ENCODE data around the gene TMEM147. TPM values are rescaled to one million over a fixed set of nuclear protein-coding genes. Genes with fewer than 3 reads are reported as not detected.
"Not testable (repeated sequence)": the region's sequence is repeated elsewhere in the genome, so short reads cannot be mapped to it uniquely, and the experiment has no call there.

The TMEM147 gene
- total RNA-seq, 8 experiments from 2014 or later, result 70.4 to 130 (median 89.3) TPM

DNA sequence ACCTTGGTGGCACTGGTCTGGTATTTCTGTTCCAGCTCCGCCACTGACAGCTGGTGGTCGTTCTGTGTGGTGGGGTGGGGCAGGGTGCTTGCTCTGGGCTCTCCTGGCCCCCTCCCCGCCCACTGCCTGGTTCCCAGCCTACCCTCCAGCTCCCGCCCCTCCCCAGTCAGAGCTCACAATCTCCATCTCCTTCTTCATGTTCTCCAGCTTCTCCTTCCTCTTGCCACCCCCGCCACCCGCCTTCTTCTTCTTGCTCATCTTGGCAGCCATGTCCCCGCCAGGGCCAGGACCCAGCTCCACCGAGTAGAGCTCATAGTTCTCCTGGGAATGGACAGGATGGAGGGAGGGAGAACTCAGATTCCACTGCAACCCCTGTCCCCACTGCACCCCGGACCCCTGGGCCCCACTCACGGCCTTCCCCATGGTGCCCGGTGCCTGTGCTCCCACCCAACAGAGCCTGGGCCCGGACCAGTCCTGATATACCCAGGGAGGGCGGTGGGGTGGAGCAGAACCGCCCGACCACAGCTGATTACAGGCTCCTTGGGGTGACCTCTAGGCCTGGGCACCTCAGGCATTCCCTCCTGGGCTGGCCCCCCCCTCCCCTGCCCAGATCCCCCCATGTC, 17.9 kb downstream of the TMEM147 start, which contains the start of gene ATP4A:
Gene ATP4A, minus strand, starts transcription at position 452 of the 623 bp plus-strand sequence. Its CDS starts 29 bp downstream, at position 423.
- Histone ChIP-seq H3K27ac (no peak within 1 kb of the TSS), H3K4me3 (no peak within 1 kb of the TSS), H3K4me1 (replicated peaks in 1 of 2) (no peaks in the 10 kb centered on the region)
- WGBS, 10 experiments, result no CpG with 5 or more reads among the region's 15 CpGs
- in situ Hi-C loops (cut with MboI; ENCODE audit: low pct_unique_long_range_greater_than_20kb in 2 of 9, low sequenced_read_pairs in 9 of 9, unreplicated experiment in 9 of 9), result no loop called here
- ATAC-seq (replicated peaks in 6 of 8), result no peak

- WGBS, 10 experiments, result 0 to 100% (median 57%) methylated on average over 1 to 7 of the region's 12 CpGs; no CpG with 5 or more reads in 1 of the 10 experiments
- Histone ChIP-seq H3K4me1 (replicated peaks in 1 of 2) (no peaks in the 10 kb centered on the region), H3K4me3 (no peak overlapping the region), H3K27ac (no peak overlapping the region)
- in situ Hi-C loops (cut with MboI; ENCODE audit: low pct_unique_long_range_greater_than_20kb in 2 of 9, low sequenced_read_pairs in 9 of 9, unreplicated experiment in 9 of 9), result no loop called here
- no peak for ATAC-seq (replicated peaks in 6 of 8)
Observed at GRCh38 chr19:35565016-35565856, 19.8 kb downstream of the TMEM147 start.

GRCh38 chr19:35566738-35567137, 21.3 kb downstream of the TMEM147 start:
- Histone ChIP-seq H3K4me1 (replicated peaks in 1 of 2) (no peaks in the 10 kb centered on the region), H3K27ac (no peak overlapping the region), H3K4me3 (no peak overlapping the region)
- ATAC-seq (replicated peaks in 6 of 8), result no peak
- in situ Hi-C loops (cut with MboI; ENCODE audit: low pct_unique_long_range_greater_than_20kb in 2 of 9, low sequenced_read_pairs in 9 of 9, unreplicated experiment in 9 of 9), result no loop called here
- WGBS, 10 experiments, result 0 to 90% (median 70%) methylated on average over 1 to 6 of the region's 7 CpGs; no CpG with 5 or more reads in 1 of the 10 experiments

DNA sequence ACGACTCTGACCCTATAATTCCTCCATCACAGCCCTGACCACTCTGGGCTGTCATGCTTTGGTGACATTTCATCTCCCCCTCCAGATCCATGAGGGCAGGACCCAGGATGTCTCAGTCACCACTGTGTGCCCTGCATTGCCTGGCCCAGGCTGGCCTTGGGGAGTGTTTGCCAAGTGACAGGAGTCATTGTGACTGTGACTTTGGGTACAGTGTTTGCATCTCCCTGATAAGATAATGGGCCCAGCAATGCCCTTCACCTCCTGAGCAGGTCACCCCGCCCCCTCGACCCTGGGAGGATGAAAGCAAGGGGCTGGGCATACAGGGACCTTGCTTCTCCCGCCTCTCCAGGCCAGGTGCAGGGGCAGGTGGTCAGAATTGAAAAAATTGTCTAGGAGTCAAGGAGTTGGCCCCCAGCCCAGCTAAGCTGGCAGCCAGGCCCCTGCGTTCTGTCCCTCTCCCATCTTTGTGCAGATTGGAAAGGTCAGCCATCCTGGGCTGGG, 23.9 kb downstream of the TMEM147 start:
- Histone ChIP-seq H3K27ac (no peak overlapping the region), H3K4me1 (replicated peaks in 1 of 2) (no peaks in the 10 kb centered on the region), H3K4me3 (no peak overlapping the region)
- WGBS, 10 experiments, result 57 to 69% methylated on average over 3 of the region's 5 CpGs; no CpG with 5 or more reads in 8 of the 10 experiments
- ATAC-seq (replicated peaks in 6 of 8), result no peak
- in situ Hi-C loops (cut with MboI; ENCODE audit: low pct_unique_long_range_greater_than_20kb in 2 of 9, low sequenced_read_pairs in 9 of 9, unreplicated experiment in 9 of 9), result no loop called here

DNA sequence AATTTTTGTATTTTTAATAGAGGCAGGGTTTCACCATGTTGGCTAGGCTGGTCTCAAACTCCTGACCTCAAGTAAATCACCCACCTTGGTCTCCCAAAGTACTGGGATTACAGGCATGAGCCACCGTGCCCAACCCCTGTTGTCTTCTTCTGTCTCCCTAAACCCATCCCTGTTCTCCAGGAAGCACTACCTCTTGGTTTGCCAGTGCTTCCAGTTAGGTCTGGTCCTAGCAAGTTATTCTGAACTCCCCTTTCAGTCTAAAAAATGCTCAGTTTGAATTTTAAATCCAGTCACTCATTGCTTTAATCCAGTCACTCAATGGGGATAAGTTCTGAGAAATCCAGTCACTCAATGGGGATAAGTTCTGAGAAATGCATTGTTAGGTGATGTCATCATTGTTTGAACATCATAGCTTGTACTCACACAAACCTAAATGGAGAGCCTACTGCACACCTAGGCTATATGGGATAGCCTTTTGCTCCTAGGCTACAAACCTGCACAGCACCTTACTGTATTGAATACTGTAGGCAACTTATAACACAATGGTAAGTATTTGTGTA, 26.1 kb downstream of the TMEM147 start:
- Histone ChIP-seq H3K4me3 (no peak overlapping the region), H3K27ac (no peak overlapping the region), H3K4me1 (replicated peaks in 1 of 2) (no peaks in the 10 kb centered on the region)
- in situ Hi-C loops (cut with MboI; ENCODE audit: low pct_unique_long_range_greater_than_20kb in 2 of 9, low sequenced_read_pairs in 9 of 9, unreplicated experiment in 9 of 9), result no loop called here
- ATAC-seq (replicated peaks in 6 of 8), result no peak
- WGBS, 10 experiments, result 20 to 100% (median 80%) methylated on average over 1 of the region's 1 CpG; no CpG with 5 or more reads in 5 of the 10 experiments

GRCh38 chr19:35577918-35578317, 32.5 kb downstream of the TMEM147 start:
- 0 to 83% (median 38%) methylated on average over 1 of the region's 1 CpG; no CpG with 5 or more reads in 5 of the 10 experiments for WGBS, 10 experiments
- ATAC-seq (replicated peaks in 6 of 8), result no peak
- H3K27ac ChIP-seq, result no peak overlapping the region
- no peaks in the 10 kb centered on the region for H3K4me1 ChIP-seq (replicated peaks in 1 of 2)
- no peak overlapping the region for H3K4me3 ChIP-seq
- in situ Hi-C loops (cut with MboI; ENCODE audit: low pct_unique_long_range_greater_than_20kb in 2 of 9, low sequenced_read_pairs in 9 of 9, unreplicated experiment in 9 of 9), result no loop called here

DNA sequence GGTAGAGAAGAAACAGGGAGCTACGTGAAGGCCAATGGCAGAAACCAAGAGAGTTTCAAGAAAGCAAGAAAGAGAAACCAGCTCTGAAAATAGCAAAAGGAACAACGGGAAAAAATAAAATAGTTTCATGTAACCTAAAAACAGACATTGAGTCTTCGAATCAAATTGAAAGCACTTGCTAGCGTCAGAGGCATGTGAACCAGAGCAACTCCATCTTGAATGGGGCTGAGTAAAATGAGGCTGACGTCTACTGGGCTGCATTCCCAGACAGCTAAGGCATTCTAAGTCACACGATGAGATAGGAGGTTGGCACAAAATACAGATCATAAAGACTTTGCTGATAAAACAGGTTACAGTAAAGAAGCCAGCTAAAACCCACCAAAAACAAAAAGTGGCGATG, 33.3 kb downstream of the TMEM147 start:
- Histone ChIP-seq H3K4me3 (no peak overlapping the region), H3K4me1 (replicated peaks in 1 of 2) (no peaks in the 10 kb centered on the region), H3K27ac (no peak overlapping the region)
- in situ Hi-C loops (cut with MboI; ENCODE audit: low pct_unique_long_range_greater_than_20kb in 2 of 9, low sequenced_read_pairs in 9 of 9, unreplicated experiment in 9 of 9), result no loop called here
- no peak for ATAC-seq (replicated peaks in 6 of 8)
- WGBS, 10 experiments, result 13 to 70% (median 58%) methylated on average over 2 to 7 of the region's 7 CpGs

DNA sequence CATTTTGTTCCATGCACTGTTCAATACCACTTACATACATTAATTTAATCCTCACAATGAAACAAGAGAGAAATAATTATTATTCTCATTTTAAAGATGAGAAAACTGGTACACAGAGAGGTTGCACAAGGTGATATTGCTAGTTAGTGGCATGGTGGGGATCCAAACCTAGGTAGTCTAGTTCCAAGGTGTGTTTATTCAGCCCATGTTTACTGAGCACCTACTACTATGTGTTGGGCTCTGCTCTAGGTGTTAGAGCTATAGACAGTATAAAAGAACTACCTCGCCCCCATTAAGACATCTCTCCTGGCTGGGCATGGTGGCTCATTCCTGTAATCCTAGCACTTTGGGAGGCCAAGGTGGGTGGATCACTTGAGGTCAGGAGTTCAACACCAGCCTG, 37.3 kb downstream of the TMEM147 start:
- Histone ChIP-seq H3K4me3 (no peak overlapping the region), H3K27ac (no peak overlapping the region), H3K4me1 (replicated peaks in 1 of 2) (no peaks in the 10 kb centered on the region)
- in situ Hi-C loops (cut with MboI; ENCODE audit: low pct_unique_long_range_greater_than_20kb in 2 of 9, low sequenced_read_pairs in 9 of 9, unreplicated experiment in 9 of 9), result no loop called here
- WGBS, 10 experiments, result 0 to 43% (median 33%) methylated on average over 1 of the region's 1 CpG; no CpG with 5 or more reads in 7 of the 10 experiments
- ATAC-seq (replicated peaks in 6 of 8), result no peak

- Histone ChIP-seq H3K4me1 (replicated peaks in 1 of 2) (no peaks in the 10 kb centered on the region), H3K27ac (no peak within 1 kb of the TSS), H3K4me3 (no peak within 1 kb of the TSS)
- in situ Hi-C loops (cut with MboI; ENCODE audit: low pct_unique_long_range_greater_than_20kb in 2 of 9, low sequenced_read_pairs in 9 of 9, unreplicated experiment in 9 of 9), result no loop called here
- peak in 1 of 8 experiments; percentile 65 for ATAC-seq (replicated peaks in 6 of 8)
- 55 to 88% (median 73%) methylated on average over 1 to 10 of the region's 16 CpGs; no CpG with 5 or more reads in 5 of the 10 experiments for WGBS, 10 experiments
Observed at GRCh38 chr19:35585848-35586247, 40.4 kb downstream of the TMEM147 start, which contains the start of gene PMIS2. TSS of gene PMIS2 (plus strand) at chr19:35586173. CDS start at chr19:35586260, 87 bp downstream.

GRCh38 chr19:35587321-35587720, 41.9 kb downstream of the TMEM147 start:
- Histone ChIP-seq H3K27ac (no peak overlapping the region), H3K4me3 (no peak overlapping the region), H3K4me1 (replicated peaks in 1 of 2) (no peaks in the 10 kb centered on the region)
- 0% methylated on average over 1 of the region's 1 CpG; no CpG with 5 or more reads in 8 of the 10 experiments for WGBS, 10 experiments
- ATAC-seq (replicated peaks in 6 of 8), result peak in 1 of 8 experiments; percentile 44
- in situ Hi-C loops (cut with MboI; ENCODE audit: low pct_unique_long_range_greater_than_20kb in 2 of 9, low sequenced_read_pairs in 9 of 9, unreplicated experiment in 9 of 9), result no loop called here

- Histone ChIP-seq H3K4me1 (replicated peaks in 1 of 2) (no peaks in the 10 kb centered on the region), H3K4me3 (no peak overlapping the region), H3K27ac (no peak overlapping the region)
- no peak for ATAC-seq (replicated peaks in 6 of 8)
- 14 to 100% (median 89%) methylated on average over 1 to 3 of the region's 3 CpGs; no CpG with 5 or more reads in 1 of the 10 experiments for WGBS, 10 experiments
- in situ Hi-C loops (cut with MboI; ENCODE audit: low pct_unique_long_range_greater_than_20kb in 2 of 9, low sequenced_read_pairs in 9 of 9, unreplicated experiment in 9 of 9), result no loop called here
Observed at GRCh38 chr19:35590875-35591274, 45.4 kb downstream of the TMEM147 start.

GRCh38 chr19:35592226-35592625, 46.8 kb downstream of the TMEM147 start:
- in situ Hi-C loops (cut with MboI; ENCODE audit: low pct_unique_long_range_greater_than_20kb in 2 of 9, low sequenced_read_pairs in 9 of 9, unreplicated experiment in 9 of 9), result no loop called here
- Histone ChIP-seq H3K27ac (no peak overlapping the region), H3K4me1 (replicated peaks in 1 of 2) (no peaks in the 10 kb centered on the region), H3K4me3 (no peak overlapping the region)
- ATAC-seq (replicated peaks in 6 of 8), result peak in 1 of 8 experiments; percentile 26
- 0 to 50% (median 29%) methylated on average over 2 to 8 of the region's 8 CpGs; no CpG with 5 or more reads in 2 of the 10 experiments for WGBS, 10 experiments

DNA sequence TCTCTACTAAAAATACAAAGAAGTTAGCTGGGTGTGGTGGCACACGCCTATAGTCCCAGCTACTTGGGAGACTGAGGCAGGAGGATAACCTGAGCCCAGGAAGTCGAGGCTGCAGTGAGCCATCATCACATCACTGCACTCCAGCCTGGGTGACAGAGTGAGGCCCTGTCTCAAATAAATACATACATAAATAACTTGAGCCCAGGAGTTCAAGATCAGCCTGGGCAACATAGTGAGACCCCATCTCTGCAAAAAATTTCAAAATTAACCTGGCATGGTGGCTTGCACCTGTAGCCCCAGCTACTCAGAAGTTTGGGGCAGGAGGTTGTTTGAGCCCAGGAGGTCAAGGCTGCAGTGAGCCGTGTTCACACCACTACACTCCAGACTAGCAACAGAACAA, 49.6 kb downstream of the TMEM147 start:
- ATAC-seq (replicated peaks in 6 of 8); H3K27ac ChIP-seq; H3K4me1 ChIP-seq (replicated peaks in 1 of 2); H3K4me3 ChIP-seq; in situ Hi-C loops (cut with MboI; ENCODE audit: low pct_unique_long_range_greater_than_20kb in 2 of 9, low sequenced_read_pairs in 9 of 9, unreplicated experiment in 9 of 9): not testable (repeated sequence)
- WGBS, 10 experiments, result 80 to 100% (median 82%) methylated on average over 1 of the region's 3 CpGs; no CpG with 5 or more reads in 6 of the 10 experiments

Data from motor neuron (in vitro differentiated cells).